NAMALWA (cell line): ENCODE data around the gene LTBP4.
"Not testable (repeated sequence)": the region's sequence is repeated elsewhere in the genome, so short reads cannot be mapped to it uniquely, and the experiment has no call there.

Experiments used
- DNase-seq: peaks from one replicate; pipeline ENCODE4 v3.0.0-alpha.2; 2015; ENCODE audit warnings: low spot score

The LTBP4 gene

DNA sequence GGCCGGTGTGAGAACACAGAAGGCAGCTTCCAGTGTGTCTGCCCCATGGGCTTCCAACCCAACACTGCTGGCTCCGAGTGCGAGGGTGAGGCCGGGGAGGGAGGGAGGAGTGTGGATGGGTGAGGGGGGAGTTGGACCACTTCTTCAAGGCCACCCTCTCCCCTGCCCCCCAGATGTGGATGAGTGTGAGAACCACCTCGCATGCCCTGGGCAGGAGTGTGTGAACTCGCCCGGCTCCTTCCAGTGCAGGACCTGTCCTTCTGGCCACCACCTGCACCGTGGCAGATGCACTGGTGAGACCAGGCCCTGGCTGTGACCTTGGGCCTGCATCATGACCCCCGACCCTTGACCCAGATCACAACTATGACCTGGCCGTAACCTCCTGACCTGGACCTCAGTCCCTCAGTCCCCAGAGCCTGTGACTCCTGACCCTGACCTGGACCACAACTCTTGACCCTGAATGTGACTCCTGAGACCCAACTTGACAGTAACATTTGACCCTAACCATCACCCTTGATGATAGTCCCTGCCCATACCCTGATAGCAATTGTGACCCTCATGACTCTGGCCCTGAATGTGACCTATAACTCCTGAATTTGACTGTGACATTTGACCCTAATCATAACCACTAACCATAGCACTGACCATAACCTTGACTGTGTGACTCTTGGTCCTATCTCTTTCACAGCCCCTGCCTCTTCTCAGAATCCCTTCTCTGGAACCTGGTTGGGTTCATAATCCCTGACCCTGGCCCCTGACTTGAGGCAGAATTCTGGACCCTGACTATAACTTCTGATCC lies 10.9 kb downstream of the LTBP4 start:
- DNase-seq: no peak

DNA sequence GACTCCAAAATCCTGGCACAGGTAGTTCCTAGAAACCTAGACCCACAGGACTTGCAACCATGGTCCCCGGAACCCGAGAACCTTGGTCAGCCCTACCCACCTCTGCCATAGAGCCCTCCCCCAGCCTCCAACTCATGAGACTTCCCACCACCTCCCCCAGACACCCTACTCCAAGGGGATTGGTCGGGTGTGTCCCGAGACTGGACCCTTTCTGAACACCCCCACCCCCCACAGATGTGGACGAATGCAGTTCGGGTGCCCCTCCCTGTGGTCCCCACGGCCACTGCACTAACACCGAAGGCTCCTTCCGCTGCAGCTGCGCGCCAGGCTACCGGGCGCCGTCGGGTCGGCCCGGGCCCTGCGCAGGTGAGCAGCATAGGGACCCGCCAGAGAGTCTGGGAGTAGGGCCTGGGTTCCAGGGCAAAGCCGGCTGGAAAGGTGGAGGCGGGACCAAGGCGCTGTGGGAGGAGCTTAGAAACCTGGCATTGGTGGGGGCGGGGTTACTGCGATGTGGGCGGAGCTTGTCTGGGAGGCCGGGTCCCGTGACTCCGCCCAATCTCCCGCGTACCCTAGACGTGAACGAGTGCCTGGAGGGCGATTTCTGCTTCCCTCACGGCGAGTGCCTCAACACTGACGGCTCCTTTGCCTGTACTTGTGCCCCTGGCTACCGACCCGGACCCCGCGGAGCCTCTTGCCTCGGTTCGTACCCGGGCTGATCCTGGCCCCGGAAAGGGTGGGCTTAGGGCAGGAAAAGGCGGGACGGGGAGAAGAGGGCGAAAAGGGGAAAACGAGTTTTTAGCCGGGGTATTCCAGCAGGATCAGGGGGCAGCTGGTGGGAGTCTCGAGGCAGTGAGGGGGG lies 11.9 kb downstream of the LTBP4 start:
- DNase-seq: peak; percentile 78

DNA sequence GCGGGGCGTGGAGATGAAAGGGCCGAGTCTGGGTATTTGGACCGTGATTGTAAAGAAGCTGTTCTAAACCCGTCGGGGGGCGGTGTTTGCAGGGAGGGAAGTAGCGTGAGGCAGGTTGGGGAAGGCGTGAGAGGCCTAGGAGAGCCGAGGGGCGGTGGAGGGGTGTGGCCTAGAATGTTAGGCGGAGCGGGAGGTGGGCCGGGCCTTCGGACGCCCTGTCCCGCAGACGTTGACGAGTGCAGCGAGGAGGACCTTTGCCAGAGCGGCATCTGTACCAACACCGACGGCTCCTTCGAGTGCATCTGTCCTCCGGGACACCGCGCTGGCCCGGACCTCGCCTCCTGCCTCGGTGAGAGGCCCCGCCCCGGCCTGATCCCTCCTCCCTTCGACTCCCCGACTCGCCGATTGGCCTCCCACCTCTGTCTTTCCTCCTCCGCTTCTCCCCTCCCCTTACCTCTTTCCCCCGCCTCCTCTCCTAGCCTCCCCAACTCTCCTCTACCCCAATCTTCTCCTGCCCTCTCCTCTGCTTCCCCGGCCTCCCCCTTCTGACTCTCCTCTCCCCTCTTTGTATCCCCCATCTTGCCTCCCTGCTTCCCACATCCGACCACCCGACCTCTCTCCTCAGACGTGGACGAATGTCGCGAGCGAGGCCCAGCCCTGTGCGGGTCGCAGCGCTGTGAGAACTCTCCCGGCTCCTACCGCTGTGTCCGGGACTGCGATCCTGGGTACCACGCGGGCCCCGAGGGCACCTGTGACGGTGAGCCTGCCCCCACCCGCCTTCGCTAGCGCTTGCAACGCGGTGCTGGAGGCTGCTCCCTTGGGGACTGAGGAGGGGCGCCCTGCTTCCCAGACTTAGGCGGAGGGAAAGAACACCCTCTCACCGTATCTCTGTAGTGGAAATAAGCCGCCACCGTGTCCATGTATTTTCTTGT lies 12.8 kb downstream of the LTBP4 start:
- DNase-seq: peak; percentile 94

DNA sequence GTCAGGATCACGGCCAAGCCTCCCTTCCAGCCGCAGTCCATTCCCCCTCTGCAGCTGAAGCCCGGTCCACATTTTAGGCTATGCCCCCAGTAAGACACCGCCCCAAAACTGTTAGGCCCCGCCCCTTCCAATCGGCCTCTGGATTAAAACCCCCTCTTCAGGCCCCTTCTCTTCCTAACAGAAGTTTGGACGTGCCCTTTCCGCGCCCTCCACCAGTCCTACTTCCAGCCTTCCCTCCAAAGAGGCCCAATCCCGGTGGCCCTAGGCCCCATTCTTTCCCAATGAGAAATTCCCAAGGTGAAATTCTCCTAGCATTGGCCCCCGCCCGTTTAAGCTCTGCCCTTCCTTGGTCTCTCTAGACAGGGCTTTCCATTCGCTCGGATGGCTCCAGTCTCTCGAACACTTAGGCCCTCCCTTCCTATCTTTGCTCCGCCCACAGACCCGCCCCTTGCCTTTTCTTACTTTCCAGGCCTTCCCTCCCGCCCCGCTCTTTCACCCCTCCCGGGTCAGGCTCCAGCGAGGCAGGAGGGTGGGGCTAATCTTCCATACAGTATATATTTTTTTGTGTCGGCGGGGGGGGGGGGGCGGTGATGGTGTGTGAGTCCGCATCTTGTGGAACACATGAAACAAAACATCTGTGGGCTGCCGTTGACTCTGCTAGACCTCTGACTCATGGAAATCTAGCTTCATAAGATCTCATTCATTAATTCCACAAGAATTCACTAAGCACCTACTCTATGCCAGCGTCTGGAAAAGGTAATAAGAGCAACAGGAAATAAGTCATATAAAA lies 13.6 kb downstream of the LTBP4 start:
- peak; percentile 92 for DNase-seq

DNA sequence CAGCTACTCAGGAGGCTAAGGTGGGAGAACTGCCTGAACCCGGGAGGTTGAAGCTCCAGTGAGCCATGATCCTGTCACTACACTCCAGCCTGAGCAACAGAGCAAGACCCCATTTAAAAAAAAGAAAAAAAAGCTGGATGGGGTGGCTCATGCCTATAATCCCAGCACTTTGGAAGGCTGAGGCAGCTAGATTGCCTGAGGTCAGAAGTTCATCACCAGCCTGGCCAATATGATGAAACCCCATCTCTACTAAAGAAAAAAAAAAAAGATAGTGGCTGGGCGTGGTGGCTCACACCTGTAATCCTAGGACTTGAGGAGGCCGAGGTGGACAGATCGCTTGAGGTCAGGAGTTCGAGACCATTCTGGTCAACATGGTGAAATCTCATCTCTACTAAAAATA lies 15.0 kb downstream of the LTBP4 start:
- DNase-seq: no peak

DNA sequence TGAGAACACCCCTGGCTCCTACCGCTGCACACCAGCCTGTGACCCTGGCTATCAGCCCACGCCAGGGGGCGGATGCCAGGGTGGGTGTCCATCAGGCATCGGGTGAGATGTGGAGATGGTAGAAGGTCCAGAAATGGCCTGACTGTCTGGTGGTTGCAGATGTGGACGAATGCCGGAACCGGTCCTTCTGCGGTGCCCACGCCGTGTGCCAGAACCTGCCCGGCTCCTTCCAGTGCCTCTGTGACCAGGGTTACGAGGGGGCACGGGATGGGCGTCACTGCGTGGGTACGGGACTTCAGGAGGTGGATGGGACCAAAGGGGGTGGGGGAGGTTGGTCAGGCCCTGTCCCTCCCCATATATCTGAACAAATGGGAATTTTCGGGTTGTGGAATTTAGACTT lies 15.8 kb downstream of the LTBP4 start:
- DNase-seq: no peak

DNA sequence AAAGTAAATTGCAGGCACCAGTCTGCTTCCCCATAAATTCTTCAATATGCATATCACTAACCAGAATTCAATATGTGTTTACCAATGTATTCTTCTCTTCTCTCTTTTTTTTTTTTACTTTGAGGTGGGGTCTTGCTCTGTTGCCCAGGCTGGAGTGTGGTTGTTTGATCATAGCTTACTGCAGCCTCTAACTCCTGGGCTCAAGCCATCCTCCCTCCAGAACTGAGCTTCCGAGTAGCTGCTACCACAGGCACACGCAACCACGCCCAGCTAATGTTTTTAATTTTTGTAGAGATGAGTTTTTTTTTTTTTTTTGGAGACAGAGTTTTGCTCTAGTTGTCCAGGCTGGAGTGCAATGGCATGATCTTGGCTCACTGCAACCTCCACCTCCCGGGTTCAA lies 16.8 kb downstream of the LTBP4 start:
- no peak for DNase-seq

DNA sequence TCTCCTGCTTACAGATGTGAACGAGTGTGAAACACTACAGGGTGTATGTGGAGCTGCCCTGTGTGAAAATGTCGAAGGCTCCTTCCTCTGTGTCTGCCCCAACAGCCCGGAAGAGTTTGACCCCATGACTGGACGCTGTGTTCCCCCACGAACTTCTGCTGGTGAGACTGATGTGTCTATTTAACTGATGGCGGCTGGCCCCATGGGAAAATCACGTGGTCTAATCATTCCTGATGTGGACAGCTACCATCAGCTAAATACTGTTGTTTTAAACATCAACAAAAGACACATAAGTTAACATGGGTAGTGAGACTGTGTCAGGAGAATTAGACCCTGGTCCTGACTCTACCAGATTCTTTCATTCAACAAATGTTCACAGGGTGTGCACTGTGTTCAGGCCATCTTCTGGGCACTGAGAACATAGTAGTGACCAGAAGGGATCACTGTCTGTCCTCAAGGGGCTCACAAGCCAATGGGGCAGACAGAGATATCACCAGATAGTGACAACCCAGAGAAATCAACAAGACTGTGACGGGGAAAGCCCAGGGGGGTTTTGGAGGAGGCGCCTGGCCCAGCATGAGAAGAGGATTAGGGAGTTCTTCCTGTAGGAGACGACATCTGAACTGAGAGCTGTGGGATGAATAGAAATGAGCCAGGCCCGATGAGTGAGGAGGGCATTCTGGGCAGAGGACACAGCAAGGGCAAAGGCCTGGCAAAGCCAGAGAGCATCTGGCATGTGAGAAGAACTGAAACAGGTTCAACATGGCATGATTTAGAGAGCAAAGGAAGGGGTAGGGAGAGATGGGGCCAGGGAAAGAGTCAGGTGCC lies 18.4 kb downstream of the LTBP4 start:
- DNase-seq: no peak

DNA sequence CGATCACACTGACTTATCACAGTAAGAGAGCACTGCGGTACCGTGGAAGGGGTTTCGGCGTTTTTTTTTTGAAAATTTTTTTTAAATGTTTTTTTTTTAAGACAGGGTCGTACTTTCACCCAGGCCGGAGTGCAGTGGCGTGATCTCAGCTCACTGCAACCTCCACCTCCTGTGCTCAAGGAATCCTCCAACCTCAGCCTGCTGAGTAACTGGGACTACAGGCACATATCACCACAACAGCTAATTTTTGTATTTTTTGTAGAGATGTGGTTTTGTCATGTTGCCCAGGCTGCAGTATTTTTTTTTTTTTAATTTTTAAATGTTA lies 19.0 kb downstream of the LTBP4 start:
- no peak for DNase-seq

DNA sequence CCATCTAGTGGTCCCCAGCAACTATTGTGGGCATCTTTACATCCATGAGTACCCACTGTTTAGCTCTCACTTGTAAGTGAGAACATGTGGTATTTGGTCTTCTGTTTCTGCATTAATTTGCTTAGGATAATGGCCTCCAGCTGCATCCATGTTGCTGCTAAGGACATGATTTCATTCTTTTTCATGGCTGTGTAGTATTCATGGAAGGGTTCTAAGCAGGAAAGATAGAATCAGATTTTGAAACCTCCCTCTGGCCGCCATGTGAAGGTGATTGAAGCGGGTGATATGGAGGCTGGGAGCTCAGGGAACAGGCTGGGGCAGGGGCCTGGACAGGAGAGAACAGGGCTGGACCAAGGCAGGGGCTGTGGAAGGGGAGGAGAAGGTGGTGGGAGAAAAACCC lies 20.1 kb downstream of the LTBP4 start:
- no peak for DNase-seq

DNA sequence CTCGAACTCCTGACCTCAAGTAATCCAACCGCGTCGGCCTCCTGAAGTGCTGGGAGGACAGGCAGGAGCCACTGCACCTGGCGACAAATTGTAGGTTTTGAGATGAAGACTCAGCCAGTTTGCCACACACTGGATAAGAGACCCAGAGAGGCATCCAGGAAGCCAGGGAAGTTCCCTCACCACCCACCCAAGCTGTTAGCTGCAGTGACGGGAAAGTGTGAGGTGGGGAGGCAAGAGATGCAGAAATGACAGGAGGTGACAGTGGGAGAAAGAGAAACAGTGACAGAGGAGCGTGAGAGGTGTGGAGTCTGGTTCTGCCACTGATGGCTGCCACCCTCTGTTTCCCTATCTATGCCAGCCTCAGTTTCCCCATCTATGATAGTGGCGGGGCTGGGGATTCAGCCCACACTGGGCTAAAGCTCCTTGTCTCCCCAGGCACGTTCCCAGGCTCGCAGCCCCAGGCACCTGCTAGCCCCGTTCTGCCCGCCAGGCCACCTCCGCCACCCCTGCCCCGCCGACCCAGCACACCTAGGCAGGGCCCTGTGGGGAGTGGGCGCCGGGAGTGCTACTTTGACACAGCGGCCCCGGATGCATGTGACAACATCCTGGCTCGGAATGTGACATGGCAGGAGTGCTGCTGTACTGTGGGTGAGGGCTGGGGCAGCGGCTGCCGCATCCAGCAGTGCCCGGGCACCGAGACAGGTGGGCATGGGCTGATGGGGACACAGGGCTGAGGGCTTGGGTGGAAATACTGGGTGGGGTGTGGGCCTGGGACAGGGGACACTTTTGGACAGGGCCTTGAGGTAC lies 21.0 kb downstream of the LTBP4 start:
- DNase-seq: no peak

DNA sequence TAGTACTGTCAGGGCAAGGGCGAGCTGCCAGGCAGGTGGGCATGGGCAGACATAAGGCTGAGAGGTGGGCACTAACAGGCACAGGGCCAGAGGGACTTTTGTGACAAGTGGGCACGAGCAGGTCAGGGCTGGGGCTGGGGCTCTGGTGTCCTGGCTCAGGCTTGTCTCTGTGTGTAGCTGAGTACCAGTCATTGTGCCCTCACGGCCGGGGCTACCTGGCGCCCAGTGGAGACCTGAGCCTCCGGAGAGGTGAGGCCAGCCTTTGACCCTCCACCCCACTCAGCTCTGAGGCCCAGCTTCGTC lies 21.6 kb downstream of the LTBP4 start:
- DNase-seq: no peak

DNA sequence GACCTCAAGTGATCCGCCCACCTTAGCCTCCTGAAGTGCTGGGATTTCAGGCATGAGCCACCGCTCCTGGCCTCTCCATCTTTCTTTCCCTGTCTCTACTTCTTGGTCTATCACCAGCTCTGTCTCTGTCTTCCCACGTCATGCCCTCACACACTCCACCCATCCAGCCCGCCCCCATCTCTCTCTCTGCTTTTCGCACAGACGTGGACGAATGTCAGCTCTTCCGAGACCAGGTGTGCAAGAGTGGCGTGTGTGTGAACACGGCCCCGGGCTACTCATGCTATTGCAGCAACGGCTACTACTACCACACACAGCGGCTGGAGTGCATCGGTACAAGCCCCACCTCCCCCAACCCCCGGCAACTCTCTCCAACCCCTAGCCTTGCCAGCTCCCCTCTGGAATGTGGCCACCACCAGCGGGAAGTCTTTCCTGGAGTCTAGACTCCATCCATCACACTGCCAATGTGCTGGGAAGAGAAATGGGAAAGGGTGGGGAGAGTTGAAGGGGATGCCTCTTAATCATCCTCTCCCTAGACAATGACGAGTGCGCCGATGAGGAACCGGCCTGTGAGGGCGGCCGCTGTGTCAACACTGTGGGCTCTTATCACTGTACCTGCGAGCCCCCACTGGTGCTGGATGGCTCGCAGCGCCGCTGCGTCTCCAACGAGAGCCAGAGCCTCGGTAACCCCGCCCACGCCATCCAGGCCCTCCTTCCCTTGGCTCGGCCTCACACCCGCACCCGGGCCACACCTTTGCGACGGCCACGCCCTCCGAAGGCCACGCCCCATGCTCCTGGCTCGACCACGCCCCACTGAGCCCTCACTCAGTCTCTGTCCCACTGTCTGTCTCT lies 22.5 kb downstream of the LTBP4 start:
- DNase-seq: peak; percentile 54

DNA sequence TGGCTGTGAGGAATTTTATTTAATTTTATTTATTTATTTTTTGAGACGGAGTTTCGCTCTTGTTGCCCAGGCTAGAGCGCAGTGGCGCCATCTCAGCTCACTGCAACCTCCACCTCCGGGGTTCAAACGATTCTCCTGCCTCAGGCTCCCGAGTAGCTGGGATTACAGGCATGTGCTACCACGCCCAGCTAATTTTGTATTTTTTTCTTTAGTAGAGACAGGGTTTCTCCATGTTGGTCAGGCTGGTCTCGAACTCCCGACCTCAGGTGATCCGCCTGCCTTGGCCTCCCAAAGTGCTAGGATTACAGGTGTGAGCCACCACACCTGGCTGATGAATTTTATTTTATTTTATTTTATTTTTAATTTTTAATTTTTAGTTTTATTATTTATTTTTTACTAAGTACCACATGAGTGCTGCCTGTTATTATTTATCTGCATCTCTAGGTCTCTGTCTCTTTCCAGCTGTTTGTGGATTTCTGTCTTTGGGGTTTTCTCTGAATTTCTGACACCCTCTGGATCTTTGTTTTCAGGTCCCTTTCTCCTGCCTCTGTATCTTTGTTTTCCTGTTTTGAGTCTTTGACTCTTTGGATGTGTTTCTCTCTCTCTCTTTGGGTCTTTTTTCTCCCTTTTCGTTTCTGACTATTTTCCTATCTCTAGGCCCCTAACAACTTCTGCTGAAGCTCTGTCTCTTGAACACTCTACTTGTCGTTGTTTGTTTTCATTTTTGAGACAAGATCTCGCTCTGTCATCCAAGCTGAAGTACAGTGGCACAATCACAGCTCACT lies 23.4 kb downstream of the LTBP4 start:
- DNase-seq: not testable (repeated sequence)

DNA sequence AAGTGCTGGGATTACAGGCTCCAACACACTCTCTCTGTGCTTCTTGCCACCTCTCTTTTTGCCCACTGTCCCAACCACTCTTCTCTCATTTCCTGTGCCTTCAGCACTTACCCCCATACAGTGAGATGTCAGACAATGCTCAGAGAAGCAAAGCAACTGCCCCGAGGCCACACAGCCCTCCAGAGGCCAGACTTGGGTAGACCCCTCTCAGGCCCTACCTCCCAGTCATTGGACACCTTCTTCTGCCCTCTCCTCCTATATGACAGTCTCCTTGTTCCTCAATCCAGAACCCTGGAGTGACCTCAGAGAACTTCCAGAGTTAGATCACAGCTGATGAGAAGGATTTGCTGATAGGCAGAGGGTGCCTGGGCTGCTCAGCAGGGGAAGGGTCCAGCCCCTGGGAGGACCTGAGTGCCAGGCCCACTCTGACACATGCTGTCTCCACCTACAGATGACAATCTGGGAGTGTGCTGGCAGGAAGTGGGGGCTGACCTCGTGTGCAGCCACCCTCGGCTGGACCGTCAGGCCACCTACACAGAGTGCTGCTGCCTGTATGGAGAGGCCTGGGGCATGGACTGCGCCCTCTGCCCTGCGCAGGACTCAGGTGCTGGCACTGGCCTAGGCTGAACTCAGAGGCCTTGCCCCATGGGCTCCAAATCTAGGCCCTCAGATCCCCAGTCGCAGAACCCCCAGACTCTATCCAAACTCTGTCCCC lies 24.4 kb downstream of the LTBP4 start:
- DNase-seq: no peak

DNA sequence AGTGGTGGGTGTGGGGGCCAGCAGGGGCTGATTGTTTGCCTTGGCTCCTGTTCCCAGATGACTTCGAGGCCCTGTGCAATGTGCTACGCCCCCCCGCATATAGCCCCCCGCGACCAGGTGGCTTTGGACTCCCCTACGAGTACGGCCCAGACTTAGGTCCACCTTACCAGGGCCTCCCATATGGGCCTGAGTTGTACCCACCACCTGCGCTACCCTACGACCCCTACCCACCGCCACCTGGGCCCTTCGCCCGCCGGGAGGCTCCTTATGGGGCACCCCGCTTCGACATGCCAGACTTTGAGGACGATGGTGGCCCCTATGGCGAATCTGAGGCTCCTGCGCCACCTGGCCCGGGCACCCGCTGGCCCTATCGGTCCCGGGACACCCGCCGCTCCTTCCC lies 25.7 kb downstream of the LTBP4 start:
- no peak for DNase-seq

DNA sequence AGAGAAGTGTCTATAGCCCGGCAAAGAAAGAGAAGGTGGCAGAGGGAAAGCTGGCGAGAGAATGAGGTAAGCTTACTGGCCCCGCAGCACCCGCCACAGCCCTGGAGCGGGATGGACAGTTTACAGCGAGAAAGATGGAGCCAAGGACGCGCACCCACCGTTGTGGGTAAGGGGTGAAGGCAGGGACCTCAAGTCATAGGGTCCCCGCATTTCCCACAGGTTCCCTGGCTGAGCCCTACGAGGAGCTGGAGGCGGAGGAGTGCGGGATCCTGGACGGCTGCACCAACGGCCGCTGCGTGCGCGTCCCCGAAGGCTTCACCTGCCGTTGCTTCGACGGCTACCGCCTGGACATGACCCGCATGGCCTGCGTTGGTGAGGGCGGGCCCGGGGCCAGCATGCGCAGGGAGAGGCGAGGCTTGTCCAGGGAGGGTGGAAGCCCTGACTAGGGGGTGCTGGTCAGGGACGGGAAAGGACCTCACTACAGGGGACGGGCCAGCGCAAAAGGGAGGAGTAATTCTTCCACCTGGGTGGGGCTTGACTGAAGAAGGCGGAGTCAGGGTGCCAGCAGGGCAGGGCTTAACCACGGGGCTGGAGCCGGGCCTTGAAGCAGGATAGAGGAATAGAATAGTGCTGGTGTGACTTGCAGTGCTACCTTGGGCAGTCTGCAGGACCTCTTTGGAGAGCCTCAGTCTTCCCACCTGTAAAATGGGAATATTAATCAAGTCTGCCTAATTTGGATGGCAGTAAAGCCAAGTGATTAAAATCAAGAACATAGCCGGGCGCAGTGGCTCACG lies 26.5 kb downstream of the LTBP4 start:
- DNase-seq: no peak
